Kidney (tissue), 14 donors: ENCODE measurements around the gene GBX1. TPM values are rescaled to one million over a fixed set of nuclear protein-coding genes. Genes with fewer than 3 reads are reported as not detected.

Experiments used
- DNase-seq, 5 donors: peaks; one replicate each; pipeline ENCODE4 v3.0.0-alpha.2; 2013 to 2020
- FAIRE-seq: peaks from 2 replicates; lab custom pipeline; 2012; peaks lifted over from hg19 to GRCh38; lab: Jason Lieb, UNC
- H3K27ac ChIP-seq, 2 donors: one replicate each; pipeline ENCODE4 v1.7.0; 2013; ENCODE audit warnings: low read depth in 2 of 2, low read length in 2 of 2, inconsistent platforms in 1 of 2
- H3K27me3 ChIP-seq: one replicate; pipeline ENCODE4 v1.7.1; 2013; ENCODE audit warnings: low read length, inconsistent platforms; ENCODE audit not compliant: control insufficient read depth, insufficient read depth
- H3K36me3 ChIP-seq, 3 donors: one replicate each; pipeline versions ENCODE4 v1.7.0 to v1.7.1; 2013; ENCODE audit warnings: low read length in 3 of 3, control low read depth in 1 of 3, inconsistent platforms in 1 of 3; ENCODE audit not compliant: insufficient read depth in 3 of 3, control insufficient read depth in 2 of 3
- H3K4me1 ChIP-seq, 3 donors: one replicate each; pipeline versions ENCODE4 v1.7.0 to v1.7.1; 2013; ENCODE audit warnings: low read length in 3 of 3, inconsistent platforms in 1 of 3, low read depth in 1 of 3; ENCODE audit not compliant: control insufficient read depth in 2 of 3, insufficient read depth in 2 of 3
- H3K4me3 ChIP-seq, 3 donors: one replicate each; pipeline versions ENCODE4 v1.7.0 to v1.8.1; 2013; ENCODE audit warnings: low read length in 3 of 3, control low read depth in 1 of 3, inconsistent platforms in 1 of 3
- H3K9ac ChIP-seq, 3 donors: one replicate each; pipeline versions ENCODE4 v1.7.0 to v1.7.1; 2013; ENCODE audit warnings: low read length in 3 of 3, control low read depth in 1 of 3, inconsistent platforms in 1 of 3
- H3K9me3 ChIP-seq, 3 donors: one replicate each; pipeline versions ENCODE4 v1.7.0 to v1.7.1; 2013; ENCODE audit warnings: low read length in 3 of 3, control low read depth in 1 of 3, inconsistent platforms in 1 of 3; ENCODE audit not compliant: control insufficient read depth in 2 of 3, insufficient read depth in 1 of 3
- CTCF ChIP-seq: IDR thresholded peaks from 3 replicates; pipeline ENCODE4 v1.5.1; 2012; ENCODE audit warnings: mild to moderate bottlenecking, moderate library complexity, borderline replicate concordance; ENCODE audit not compliant: insufficient read depth; ENCODE audit errors: extremely low read depth
- intact Hi-C: fragments of 100-400 bp; cut with DNase I; formaldehyde crosslinking; loops from one replicate; pipeline ENCODE4 v1.11.1; 2022
- polyA plus RNA-seq: library from polyadenylated mRNA; stranded (reverse); fragments of 350-450 nt; fragmentation: Illumina TruSeq; extraction: RNeasy Lipid Tissue Mini Kit (QIAGEN cat#74804); gene quantifications from one replicate; pipeline ENCODE4 v1.2.3, GENCODE V29; 2014; ENCODE audit warnings: low read depth, low replicate concordance; ENCODE audit not compliant: insufficient read depth
- total RNA-seq: library from RNA; stranded (reverse); fragmentation: NEBNext Ultra II Directional; extraction: Animal tissue kit (Norgen Biotek cat#: 25700); gene quantifications from one replicate; pipeline ENCODE4 v1.2.1, GENCODE V29; 2021
- donor health status: control.
- donor health status: control.
- donor health status: control.
- donor health status: control.
- donor health status: control.
- donor health status: DM: yes; HTN: yes; CAD: no.
- donor health status: Normal renal cell carcinoma (clear cell type).

Gene GBX1
- total and polyA plus RNA-seq, 2 donors from 2014 or later: not detected

GRCh38 chr7:151166629-151167196, 781 bp downstream of the GBX1 start:
- no peak for TF ChIP-seq CTCF
- H3K36me3 ChIP-seq: no peaks in the 10 kb centered on the region
- peak in 2 of 5 donors; percentile 22 to 52 for DNase-seq
- H3K27me3 ChIP-seq: peaks cover 53% of the 10 kb centered on the region
- no peak overlapping the region for H3K27ac ChIP-seq
- no peak overlapping the region for H3K4me3 ChIP-seq
- H3K9me3 ChIP-seq: no peaks in the 10 kb centered on the region
- intact Hi-C loops: no loop called here
- H3K9ac ChIP-seq: no peak overlapping the region
- peaks cover 0 to 8% (median 0%) of the 10 kb centered on the region in 3 donors for H3K4me1 ChIP-seq
- no peak for FAIRE-seq

- Histone ChIP-seq H3K27me3 (peaks cover 32% of the 10 kb centered on the region), H3K36me3 (no peaks in the 10 kb centered on the region), H3K9ac (no peak overlapping the region), H3K27ac (no peak overlapping the region), H3K4me1 (peaks cover 0 to 2% (median 0%) of the 10 kb centered on the region in 3 donors), H3K9me3 (no peaks in the 10 kb centered on the region), H3K4me3 (no peak overlapping the region)
- intact Hi-C loops: no loop called here
- no peak for TF ChIP-seq CTCF
- DNase-seq: no peak
- no peak for FAIRE-seq
These were observed 5.7 kb downstream of the GBX1 start for GRCh38 chr7:151161757-151162156.

- TF ChIP-seq CTCF: no peak
- H3K27ac ChIP-seq: no peak overlapping the region
- no peaks in the 10 kb centered on the region for H3K4me1 ChIP-seq
- no peaks in the 10 kb centered on the region for H3K36me3 ChIP-seq
- DNase-seq (no peak), FAIRE-seq (no peak)
- H3K9ac ChIP-seq: no peak overlapping the region
- intact Hi-C loops: no loop called here
- no peak overlapping the region for H3K4me3 ChIP-seq
- H3K27me3 ChIP-seq: no peaks in the 10 kb centered on the region
- no peaks in the 10 kb centered on the region for H3K9me3 ChIP-seq
These were observed 9.7 kb downstream of the GBX1 start for GRCh38 chr7:151157645-151158329.
